Measurements from ENCODE around the gene CDCA4. TPM values are rescaled to one million over a fixed set of nuclear protein-coding genes. Genes with fewer than 3 reads are reported as not detected.

Gene CDCA4
- total RNA-seq, 4 donors from 2014 or later, result 5.8 to 7.8 (median 6.2) TPM

DNA sequence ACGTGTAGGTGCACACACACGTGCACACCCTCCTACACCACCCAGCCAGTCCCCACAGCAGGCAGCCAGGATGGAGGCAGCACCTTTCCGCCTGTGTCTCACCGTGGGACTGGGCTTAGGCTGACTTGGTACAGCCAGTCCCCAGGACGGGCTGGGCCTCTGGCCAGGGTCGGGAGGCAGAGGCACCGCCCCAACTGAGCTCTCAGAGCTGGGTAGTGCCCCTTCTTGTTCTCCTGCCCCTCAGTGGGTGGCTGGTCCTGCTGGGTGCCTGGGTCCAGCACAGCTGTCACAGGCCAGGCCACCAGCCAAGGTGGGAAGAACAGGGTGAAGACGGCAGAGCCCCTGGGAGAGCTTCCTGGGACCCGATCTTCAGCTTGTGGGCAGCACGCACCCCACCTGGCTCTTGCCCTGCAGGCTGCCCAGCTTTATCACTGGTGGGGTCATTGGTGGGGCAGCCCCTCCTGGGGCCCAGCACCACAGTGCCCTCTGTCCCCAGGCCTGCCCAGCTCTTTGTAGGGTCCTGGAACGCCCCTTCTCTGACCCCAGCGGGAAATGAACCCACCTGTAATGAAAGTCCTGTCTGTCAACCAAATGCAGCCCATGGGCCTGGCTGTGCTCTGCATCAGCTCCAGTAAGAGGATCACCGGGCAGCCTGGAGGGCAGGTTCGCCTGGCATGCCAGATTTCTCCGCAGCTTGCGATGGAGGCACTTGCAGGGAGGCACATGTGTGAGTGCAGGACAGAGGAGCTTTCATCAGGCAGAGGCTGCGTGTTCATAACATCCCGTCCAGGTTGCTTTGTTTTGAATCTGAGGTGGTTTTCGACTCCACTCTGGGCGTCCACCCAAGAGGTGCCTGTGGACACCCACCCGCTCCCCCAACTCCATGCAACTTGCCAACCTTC is 14.7 kb downstream of the CDCA4 start:
- Histone ChIP-seq H3K36me3 (peaks cover 0 to 50% of the 10 kb centered on the region in 2 donors), H3K27ac (no peak overlapping the region), H3K9me3 (no peaks in the 10 kb centered on the region), H3K4me3 (no peak overlapping the region), H3K27me3 (no peaks in the 10 kb centered on the region), H3K4me1 (no peaks in the 10 kb centered on the region)
- TF ChIP-seq POLR2AphosphoS5 (IDR thresholded peaks at IDR 0.05) (no peak), POLR2A (IDR thresholded peaks at IDR 0.05) (no peak), EP300 (IDR thresholded peaks at IDR 0.05) (no peak)
- TF ChIP-seq, protein P1, sequence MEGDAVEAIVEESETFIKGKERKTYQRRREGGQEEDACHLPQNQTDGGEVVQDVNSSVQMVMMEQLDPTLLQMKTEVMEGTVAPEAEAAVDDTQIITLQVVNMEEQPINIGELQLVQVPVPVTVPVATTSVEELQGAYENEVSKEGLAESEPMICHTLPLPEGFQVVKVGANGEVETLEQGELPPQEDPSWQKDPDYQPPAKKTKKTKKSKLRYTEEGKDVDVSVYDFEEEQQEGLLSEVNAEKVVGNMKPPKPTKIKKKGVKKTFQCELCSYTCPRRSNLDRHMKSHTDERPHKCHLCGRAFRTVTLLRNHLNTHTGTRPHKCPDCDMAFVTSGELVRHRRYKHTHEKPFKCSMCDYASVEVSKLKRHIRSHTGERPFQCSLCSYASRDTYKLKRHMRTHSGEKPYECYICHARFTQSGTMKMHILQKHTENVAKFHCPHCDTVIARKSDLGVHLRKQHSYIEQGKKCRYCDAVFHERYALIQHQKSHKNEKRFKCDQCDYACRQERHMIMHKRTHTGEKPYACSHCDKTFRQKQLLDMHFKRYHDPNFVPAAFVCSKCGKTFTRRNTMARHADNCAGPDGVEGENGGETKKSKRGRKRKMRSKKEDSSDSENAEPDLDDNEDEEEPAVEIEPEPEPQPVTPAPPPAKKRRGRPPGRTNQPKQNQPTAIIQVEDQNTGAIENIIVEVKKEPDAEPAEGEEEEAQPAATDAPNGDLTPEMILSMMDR (IDR thresholded peaks at IDR 0.05), result no peak
- no peak for ATAC-seq
- no CpG with 5 or more reads among the region's 21 CpGs for WGBS, 2 donors (ENCODE audit: low coverage in 1 of 2)

- no peak for ATAC-seq
- WGBS, 2 donors (ENCODE audit: low coverage in 1 of 2), result 80 to 96% methylated on average over 1 to 4 of the region's 20 CpGs
- Histone ChIP-seq H3K4me1 (no peaks in the 10 kb centered on the region), H3K36me3 (peaks cover 0 to 43% of the 10 kb centered on the region in 2 donors), H3K9me3 (no peaks in the 10 kb centered on the region), H3K27ac (no peak overlapping the region), H3K27me3 (no peaks in the 10 kb centered on the region), H3K4me3 (no peak overlapping the region)
- TF ChIP-seq POLR2A (IDR thresholded peaks at IDR 0.05) (no peak), POLR2AphosphoS5 (IDR thresholded peaks at IDR 0.05) (no peak), EP300 (IDR thresholded peaks at IDR 0.05) (no peak)
- TF ChIP-seq, protein P1 (IDR thresholded peaks at IDR 0.05), result no peak
These were observed 15.5 kb downstream of the CDCA4 start for GRCh38 chr14:105005329-105005928.

- Histone ChIP-seq H3K4me3 (no peak overlapping the region), H3K4me1 (no peaks in the 10 kb centered on the region), H3K27ac (no peak overlapping the region), H3K27me3 (no peaks in the 10 kb centered on the region), H3K36me3 (peaks cover 0 to 25% of the 10 kb centered on the region in 2 donors), H3K9me3 (no peaks in the 10 kb centered on the region)
- ATAC-seq, result no peak
- TF ChIP-seq POLR2AphosphoS5 (IDR thresholded peaks at IDR 0.05) (no peak), POLR2A (IDR thresholded peaks at IDR 0.05) (no peak), EP300 (IDR thresholded peaks at IDR 0.05) (no peak)
- TF ChIP-seq, protein P1 (IDR thresholded peaks at IDR 0.05), result no peak
- 100% methylated on average over 1 of the region's 3 CpGs; no CpG with 5 or more reads in 1 of the 2 donors for WGBS, 2 donors (ENCODE audit: low coverage in 1 of 2)
These were observed 21.5 kb downstream of the CDCA4 start for GRCh38 chr14:104999361-104999760.

- no peaks in the 10 kb centered on the region for H3K9me3 ChIP-seq
- no peak overlapping the region for H3K4me3 ChIP-seq
- H3K4me1 ChIP-seq, result no peaks in the 10 kb centered on the region
- no peak overlapping the region for H3K27ac ChIP-seq
- peaks cover 0 to 30% of the 10 kb centered on the region in 2 donors for H3K36me3 ChIP-seq
- 95% methylated on average over 3 of the region's 5 CpGs; no CpG with 5 or more reads in 1 of the 2 donors for WGBS, 2 donors (ENCODE audit: low coverage in 1 of 2)
- no peak for ATAC-seq
- TF ChIP-seq POLR2AphosphoS5 (IDR thresholded peaks at IDR 0.05) (no peak), POLR2A (IDR thresholded peaks at IDR 0.05) (no peak), EP300 (IDR thresholded peaks at IDR 0.05) (no peak)
- TF ChIP-seq, protein P1 (IDR thresholded peaks at IDR 0.05), result no peak
- H3K27me3 ChIP-seq, result no peaks in the 10 kb centered on the region
These were observed 22.1 kb downstream of the CDCA4 start for GRCh38 chr14:104998801-104999200.
